ENCODE measurements around the gene RAB3IP. TPM values are rescaled to one million over a fixed set of nuclear protein-coding genes. Genes with fewer than 3 reads are reported as not detected.

The RAB3IP gene
- total RNA-seq, 4 donors from 2014 or later, result 11.7 to 44.0 (median 16.9) TPM

- no peak for DNase-seq (ENCODE audit: low spot score in 2 of 2)
- no peaks in the 10 kb centered on the region for H3K36me3 ChIP-seq
- TF ChIP-seq EP300 (IDR thresholded peaks at IDR 0.05) (no peak), CTCF (IDR thresholded peaks at IDR 0.05) (no peak), POLR2A (IDR thresholded peaks at IDR 0.05) (no peak)
- no peak overlapping the region for H3K27ac ChIP-seq
- no peak overlapping the region for H3K4me3 ChIP-seq
- H3K9me3 ChIP-seq, result no peaks in the 10 kb centered on the region
- no peaks in the 10 kb centered on the region for H3K27me3 ChIP-seq
- H3K4me1 ChIP-seq, result peaks cover 0 to 17% (median 7%) of the 10 kb centered on the region in 4 donors
Measured at GRCh38 chr12:69824028-69824427, 85.4 kb downstream of the RAB3IP start.

GRCh38 chr12:69824966-69825560 lies 86.4 kb downstream of the RAB3IP start, which contains the start of gene MYRFL:
TSS of gene MYRFL (plus strand) at chr12:69825227. CDS start at chr12:69825518, 291 bp downstream.
- H3K4me3 ChIP-seq, result peak within 1 kb of the TSS in 1 of 4 donors; percentile 1
- TF ChIP-seq CTCF (IDR thresholded peaks at IDR 0.05) (no peak), POLR2A (IDR thresholded peaks at IDR 0.05) (no peak), EP300 (IDR thresholded peaks at IDR 0.05) (no peak)
- H3K27me3 ChIP-seq, result no peaks in the 10 kb centered on the region
- H3K4me1 ChIP-seq, result peaks cover 0 to 17% (median 7%) of the 10 kb centered on the region in 4 donors
- no peak for DNase-seq (ENCODE audit: low spot score in 2 of 2)
- no peaks in the 10 kb centered on the region for H3K9me3 ChIP-seq
- no peaks in the 10 kb centered on the region for H3K36me3 ChIP-seq
- WGBS, 2 donors, result 88 to 92% methylated on average over 5 of the region's 5 CpGs
- H3K27ac ChIP-seq, result no peak within 1 kb of the TSS

GRCh38 chr12:69828897-69829296 lies 90.2 kb downstream of the RAB3IP start:
- TF ChIP-seq EP300 (IDR thresholded peaks at IDR 0.05) (no peak), CTCF (IDR thresholded peaks at IDR 0.05) (no peak), POLR2A (IDR thresholded peaks at IDR 0.05) (no peak)
- H3K4me3 ChIP-seq, result no peak overlapping the region
- H3K4me1 ChIP-seq, result peaks cover 0 to 1% (median 0%) of the 10 kb centered on the region in 4 donors
- H3K36me3 ChIP-seq, result no peaks in the 10 kb centered on the region
- H3K27ac ChIP-seq, result no peak overlapping the region
- WGBS, 2 donors, result 77 to 79% methylated on average over 5 of the region's 5 CpGs
- DNase-seq (ENCODE audit: low spot score in 2 of 2), result no peak
- H3K9me3 ChIP-seq, result no peaks in the 10 kb centered on the region
- H3K27me3 ChIP-seq, result no peaks in the 10 kb centered on the region

GRCh38 chr12:69833696-69834095 lies 95.0 kb downstream of the RAB3IP start:
- Histone ChIP-seq H3K4me1 (peaks cover 0 to 15% (median 0%) of the 10 kb centered on the region in 4 donors), H3K27me3 (no peaks in the 10 kb centered on the region), H3K9me3 (no peaks in the 10 kb centered on the region), H3K4me3 (no peak overlapping the region), H3K36me3 (no peaks in the 10 kb centered on the region), H3K27ac (no peak overlapping the region)
- no peak for DNase-seq (ENCODE audit: low spot score in 2 of 2)
- no peak for TF ChIP-seq CTCF (IDR thresholded peaks at IDR 0.05)
- TF ChIP-seq EP300 (IDR thresholded peaks at IDR 0.05), result no peak
- TF ChIP-seq POLR2A (IDR thresholded peaks at IDR 0.05), result no peak
- 71 to 95% methylated on average over 2 of the region's 2 CpGs for WGBS, 2 donors

- Histone ChIP-seq H3K9me3 (no peaks in the 10 kb centered on the region), H3K27me3 (no peaks in the 10 kb centered on the region), H3K4me3 (no peak overlapping the region), H3K27ac (peak overlapping the region in 1 of 4 donors; percentile 38), H3K36me3 (no peaks in the 10 kb centered on the region), H3K4me1 (peaks cover 0 to 15% (median 0%) of the 10 kb centered on the region in 4 donors)
- no peak for TF ChIP-seq EP300 (IDR thresholded peaks at IDR 0.05)
- TF ChIP-seq POLR2A (IDR thresholded peaks at IDR 0.05), result no peak
- no peak for TF ChIP-seq CTCF (IDR thresholded peaks at IDR 0.05)
- DNase-seq (ENCODE audit: low spot score in 2 of 2), result no peak
- 45 to 56% methylated on average over 2 of the region's 2 CpGs for WGBS, 2 donors
Measured at GRCh38 chr12:69834147-69834546, 95.5 kb downstream of the RAB3IP start.
